Activated CD8-positive, alpha-beta memory T cell treated with anti-CD3 and anti-CD28 coated beads, Interleukin-2, amount 50 U/mL, for 1 hour (primary cell): ENCODE data around the gene POLD1.
"Not testable (repeated sequence)": the region's sequence is repeated elsewhere in the genome, so short reads cannot be mapped to it uniquely, and the experiment has no call there.

Experiments
- DNase-seq: peaks from one replicate; pipeline ENCODE4 v3.0.0-alpha.2; 2020; ENCODE audit errors: extremely low read depth

The POLD1 gene

GRCh38 chr19:50435627-50436026 is 51.5 kb downstream of the POLD1 start:
- DNase-seq: no peak

GRCh38 chr19:50437862-50438449 is 53.8 kb downstream of the POLD1 start:
- DNase-seq: no peak

- not testable (repeated sequence) for DNase-seq
Observed at GRCh38 chr19:50439130-50439529, 55.0 kb downstream of the POLD1 start.

- DNase-seq: no peak
Observed at GRCh38 chr19:50444059-50444458, 59.9 kb downstream of the POLD1 start.

GRCh38 chr19:50447053-50447452 is 62.9 kb downstream of the POLD1 start:
- DNase-seq: no peak

GRCh38 chr19:50447750-50448149 is 63.6 kb downstream of the POLD1 start:
- DNase-seq: no peak

GRCh38 chr19:50449236-50449899 is 65.2 kb downstream of the POLD1 start:
- no peak for DNase-seq

GRCh38 chr19:50450369-50451222 is 66.4 kb downstream of the POLD1 start:
- DNase-seq: no peak

GRCh38 chr19:50451223-50451534 is 67.0 kb downstream of the POLD1 start:
- no peak for DNase-seq

GRCh38 chr19:50453243-50453642 is 69.1 kb downstream of the POLD1 start:
- DNase-seq: no peak

GRCh38 chr19:50455992-50456391 is 71.8 kb downstream of the POLD1 start:
- DNase-seq: no peak

GRCh38 chr19:50457300-50457699 is 73.2 kb downstream of the POLD1 start:
- no peak for DNase-seq

GRCh38 chr19:50458396-50459066 is 74.4 kb downstream of the POLD1 start:
- no peak for DNase-seq

- DNase-seq: no peak
Observed at GRCh38 chr19:50459067-50459456, 74.9 kb downstream of the POLD1 start.

GRCh38 chr19:50459638-50460037 is 75.5 kb downstream of the POLD1 start:
- DNase-seq: no peak

- DNase-seq: no peak
Observed at GRCh38 chr19:50460161-50460765, 76.1 kb downstream of the POLD1 start.

- no peak for DNase-seq
Observed at GRCh38 chr19:50461066-50461875, 77.1 kb downstream of the POLD1 start.

- DNase-seq: no peak
Observed at GRCh38 chr19:50462970-50463369, 78.8 kb downstream of the POLD1 start.

- DNase-seq: no peak
Observed at GRCh38 chr19:50464348-50464747, 80.2 kb downstream of the POLD1 start.

- DNase-seq: no peak
Observed at GRCh38 chr19:50465000-50465399, 80.9 kb downstream of the POLD1 start.
